ENCODE results near the gene RNF213.

RNF213 gene

DNA sequence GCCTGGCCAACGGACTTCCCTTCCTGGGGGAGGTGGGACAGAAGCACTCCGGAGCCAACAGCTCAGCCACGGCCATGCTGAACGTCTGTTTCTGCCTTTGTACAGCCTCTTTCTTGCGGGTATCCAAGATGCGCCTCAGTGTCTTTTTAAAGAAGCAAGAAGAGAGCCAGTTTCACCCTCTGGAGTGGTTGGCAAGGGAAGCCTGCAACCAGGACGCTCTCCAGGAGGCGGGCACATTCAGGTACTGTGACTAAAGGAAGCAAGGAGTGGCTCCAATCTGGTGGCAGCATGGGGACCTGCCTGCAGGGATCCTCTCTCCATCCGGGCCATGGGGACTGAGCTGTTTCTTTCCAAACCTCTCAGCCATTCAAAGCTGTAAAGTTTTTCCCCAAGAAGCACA, 93.7 kb downstream of the RNF213 start:
- DNase-seq, result no peak

DNA sequence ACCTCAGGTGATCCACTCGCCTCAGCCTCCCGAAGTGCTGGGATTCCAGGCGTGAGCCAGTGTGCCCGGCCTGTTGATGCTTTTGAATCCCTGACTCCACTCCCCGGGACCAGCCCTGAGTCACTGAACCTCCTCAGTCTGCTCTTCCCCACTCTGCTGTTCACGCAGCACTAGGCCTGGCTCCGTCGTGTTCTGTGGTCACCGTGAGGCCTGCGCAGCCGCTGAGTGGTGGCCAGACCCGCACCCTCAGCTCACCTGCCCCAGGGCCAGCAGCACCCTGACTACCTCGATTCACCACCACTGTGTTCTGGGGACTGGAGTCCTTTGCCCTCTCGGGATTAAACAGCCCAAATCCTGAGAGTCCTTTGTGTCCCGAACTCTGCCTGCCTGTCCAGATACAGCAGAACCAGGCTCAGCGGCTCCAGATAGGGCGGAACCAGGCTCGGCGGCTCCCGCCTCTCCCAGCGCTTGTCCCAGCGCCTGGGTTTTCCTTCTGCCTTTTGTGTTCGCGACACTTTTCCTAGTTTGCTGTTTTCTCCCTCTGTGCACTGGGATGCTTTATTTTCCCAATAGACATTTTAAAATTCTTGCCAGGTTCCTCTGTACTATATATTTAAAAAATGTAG, 95.7 kb downstream of the RNF213 start:
- DNase-seq, result no peak

DNA sequence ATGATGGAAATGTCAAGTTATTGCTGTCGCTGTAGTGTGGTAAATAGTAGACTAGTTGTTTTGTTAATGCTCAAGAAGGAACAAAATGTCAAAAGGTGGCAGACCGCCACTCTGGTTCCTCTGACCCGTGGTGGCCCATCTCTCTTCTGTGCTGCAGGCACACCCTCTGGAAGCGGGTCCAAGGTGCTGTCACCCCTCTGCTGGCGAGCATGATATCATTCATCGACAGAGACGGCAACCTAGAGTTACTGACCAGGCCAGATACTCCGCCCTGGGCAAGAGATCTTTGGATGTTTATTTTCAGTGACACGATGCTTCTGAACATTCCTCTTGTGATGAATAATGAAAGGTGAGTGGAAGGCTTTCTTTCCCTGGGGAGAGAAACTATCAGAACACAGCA, 97.5 kb downstream of the RNF213 start:
- no peak for DNase-seq

DNA sequence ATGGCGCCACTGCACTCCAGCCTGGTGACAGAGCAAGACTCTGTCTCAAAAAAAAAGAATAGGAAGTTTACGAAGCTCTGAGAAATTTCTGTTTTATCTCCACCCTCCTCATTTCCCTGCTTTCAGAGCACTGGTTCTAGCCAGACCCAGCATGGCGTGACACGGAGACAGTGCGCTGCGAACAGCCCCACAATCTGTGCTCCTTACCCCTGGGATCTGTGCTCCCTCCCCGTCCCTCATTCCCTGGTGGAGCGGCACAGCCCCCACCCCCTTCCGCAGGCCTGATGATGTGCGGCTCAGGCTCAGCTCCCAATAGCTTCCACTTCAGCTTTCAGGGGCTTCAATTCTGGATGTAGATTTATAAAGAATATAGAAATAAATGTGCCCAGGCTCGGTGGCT, 98.2 kb downstream of the RNF213 start:
- no peak for DNase-seq

DNA sequence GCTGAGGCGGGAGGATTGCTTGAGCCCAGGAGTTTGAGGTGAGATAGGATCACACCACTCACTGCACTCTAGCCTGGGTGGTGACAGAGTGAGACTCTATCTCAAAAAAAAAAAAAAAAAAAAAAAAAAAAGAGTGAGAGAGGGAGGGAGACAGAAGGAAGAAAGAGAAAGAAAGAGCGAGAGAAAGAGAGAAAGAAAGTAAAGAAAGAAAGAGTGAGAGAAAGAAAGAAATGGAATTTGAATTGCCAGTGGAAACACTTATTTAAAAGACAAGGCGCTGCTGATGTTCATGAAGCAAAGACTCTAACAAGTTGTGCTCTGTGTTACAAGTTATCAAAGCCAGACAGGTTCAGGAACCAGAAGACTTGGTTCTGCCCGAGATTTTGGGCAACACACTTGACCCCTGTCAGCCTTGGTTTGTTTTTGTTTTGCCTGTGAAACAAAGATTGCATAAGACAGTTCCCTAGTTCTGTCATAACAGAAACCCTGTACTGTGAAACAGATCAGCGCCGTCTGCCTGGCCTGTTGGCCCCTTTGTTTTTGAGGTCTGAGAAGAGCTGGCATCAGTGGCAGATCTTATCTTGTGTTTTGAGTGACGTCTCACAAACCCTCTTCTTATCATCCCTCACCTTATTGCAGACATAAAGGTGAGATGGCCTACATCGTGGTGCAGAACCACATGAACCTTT, 98.9 kb downstream of the RNF213 start:
- no peak for DNase-seq

DNA sequence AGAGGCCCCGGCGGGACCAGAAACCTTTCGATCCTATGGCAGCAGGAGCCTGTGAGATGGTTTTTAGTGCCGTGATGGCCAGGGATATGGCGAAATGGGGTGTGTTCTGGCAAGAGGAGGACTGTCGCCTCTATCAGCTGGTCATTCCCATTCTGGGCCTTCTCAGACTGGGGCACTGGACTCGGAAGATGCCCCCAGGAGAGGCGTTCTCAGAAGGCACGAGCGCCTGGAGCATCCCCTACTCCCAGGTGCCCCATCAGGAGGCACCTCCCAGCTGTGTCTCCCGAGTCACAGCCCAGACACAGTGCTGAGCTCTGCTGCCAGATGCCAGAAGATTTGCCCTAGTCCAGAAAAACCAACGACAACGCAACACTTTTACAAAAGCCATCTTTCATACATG, 99.7 kb downstream of the RNF213 start:
- no peak for DNase-seq

DNA sequence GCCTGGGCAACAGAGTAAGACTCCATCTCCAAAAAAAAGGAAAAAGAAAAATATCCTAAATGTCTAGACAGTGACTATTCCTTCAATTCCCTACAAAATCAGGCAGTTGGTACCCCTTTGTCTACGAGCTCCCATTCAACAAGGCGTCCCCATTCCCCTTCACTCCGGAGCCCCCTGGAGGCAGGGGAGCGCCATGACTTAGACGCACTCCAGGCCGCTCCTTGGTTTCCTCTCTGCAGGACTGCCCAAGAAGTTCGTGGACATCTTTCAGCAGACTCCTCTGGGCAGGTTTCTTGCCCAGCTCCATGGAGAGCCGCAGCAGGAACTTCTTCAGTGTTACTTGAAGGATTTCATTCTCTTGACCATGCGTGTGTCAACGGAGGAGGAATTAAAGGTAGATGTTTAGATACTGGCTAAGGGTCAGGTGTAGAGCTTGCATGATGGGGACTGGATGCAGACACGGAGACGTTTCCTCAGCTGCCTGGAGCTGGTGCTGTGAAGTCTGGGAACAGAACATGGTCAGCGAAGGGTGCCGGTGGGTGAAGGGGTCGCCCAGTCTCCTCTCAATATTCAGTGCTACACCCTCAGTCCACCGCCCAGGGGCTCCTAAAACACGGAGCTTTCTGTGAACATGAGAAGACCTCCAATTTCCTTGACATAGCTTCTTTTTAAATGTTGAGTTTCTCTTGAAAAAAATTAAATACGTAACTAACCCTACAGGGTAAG, 101.0 kb downstream of the RNF213 start:
- no peak for DNase-seq

DNA sequence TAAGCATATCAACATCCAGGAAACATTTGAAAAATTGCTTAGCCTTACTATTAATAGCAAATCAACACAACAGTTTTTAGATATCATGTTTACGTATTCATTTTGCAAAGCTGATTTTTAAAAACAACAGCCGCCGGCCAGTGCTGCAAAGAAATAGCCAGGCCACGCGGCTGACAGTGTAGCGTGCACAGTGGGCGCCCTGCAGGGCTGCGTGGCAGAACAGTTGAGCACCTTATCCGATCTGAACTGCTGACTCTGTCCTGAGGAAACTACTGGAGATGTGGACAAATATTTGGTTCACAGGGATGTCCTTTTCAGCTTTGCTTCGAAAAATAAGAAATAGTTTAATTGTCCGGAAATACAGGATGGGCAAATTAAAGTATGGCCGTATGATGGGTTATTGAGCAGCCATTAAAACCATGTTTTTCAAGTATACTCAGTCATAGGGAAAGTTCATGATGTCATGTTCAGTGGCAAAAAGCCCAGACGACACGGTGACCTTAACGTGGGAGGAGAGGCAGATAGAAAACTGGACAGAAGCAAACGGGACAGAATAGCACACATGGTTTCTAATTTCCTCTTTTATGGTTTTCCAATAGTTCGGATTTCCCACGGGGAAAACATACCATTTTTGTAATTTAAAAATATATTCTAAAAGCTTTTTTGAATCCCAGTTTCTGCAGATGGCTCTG, 101.9 kb downstream of the RNF213 start:
- DNase-seq, result no peak

DNA sequence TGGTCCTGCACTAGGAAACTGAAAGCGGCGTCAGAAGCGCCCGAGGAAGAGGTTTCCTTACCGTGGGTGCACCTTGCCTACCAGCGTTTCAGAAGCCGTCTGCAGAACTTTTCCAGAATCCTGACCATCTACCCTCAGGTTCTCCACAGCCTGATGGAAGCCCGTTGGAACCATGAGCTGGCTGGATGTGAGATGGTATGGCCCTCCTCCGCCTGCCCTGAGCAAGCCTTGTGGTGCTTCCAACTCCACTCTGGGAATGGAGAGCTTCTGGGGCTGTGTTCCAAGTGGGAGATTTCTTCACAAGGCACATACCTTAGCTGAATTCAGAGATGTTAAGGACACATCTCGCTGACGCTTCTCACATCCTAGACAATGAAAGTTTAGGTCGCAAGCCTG, 102.5 kb downstream of the RNF213 start:
- DNase-seq, result no peak

DNA sequence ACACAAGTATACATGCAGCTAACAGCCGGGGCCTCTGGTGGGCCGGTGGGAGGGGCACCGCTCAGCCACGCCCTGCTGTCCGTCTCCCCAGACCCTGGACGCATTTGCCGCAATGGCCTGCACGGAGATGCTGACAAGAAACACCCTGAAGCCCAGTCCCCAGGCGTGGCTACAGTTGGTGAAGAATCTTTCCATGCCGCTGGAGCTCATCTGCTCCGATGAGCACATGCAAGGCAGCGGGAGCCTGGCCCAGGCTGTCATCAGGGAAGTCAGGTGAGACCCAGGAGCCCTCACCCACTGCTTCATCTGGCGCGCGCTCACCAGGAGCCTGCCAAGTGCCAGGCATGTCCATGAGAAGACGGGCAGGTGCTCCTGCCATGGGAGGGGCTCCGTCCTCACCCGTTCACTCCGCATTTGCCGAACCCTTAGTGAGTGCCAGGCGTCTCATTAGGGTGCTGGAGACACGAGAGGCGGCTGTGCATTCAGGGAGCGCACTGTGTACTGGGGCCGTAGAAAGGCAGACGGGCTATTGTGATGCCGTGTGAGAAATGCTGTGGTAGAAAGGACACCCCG, 103.0 kb downstream of the RNF213 start:
- DNase-seq, result no peak

DNA sequence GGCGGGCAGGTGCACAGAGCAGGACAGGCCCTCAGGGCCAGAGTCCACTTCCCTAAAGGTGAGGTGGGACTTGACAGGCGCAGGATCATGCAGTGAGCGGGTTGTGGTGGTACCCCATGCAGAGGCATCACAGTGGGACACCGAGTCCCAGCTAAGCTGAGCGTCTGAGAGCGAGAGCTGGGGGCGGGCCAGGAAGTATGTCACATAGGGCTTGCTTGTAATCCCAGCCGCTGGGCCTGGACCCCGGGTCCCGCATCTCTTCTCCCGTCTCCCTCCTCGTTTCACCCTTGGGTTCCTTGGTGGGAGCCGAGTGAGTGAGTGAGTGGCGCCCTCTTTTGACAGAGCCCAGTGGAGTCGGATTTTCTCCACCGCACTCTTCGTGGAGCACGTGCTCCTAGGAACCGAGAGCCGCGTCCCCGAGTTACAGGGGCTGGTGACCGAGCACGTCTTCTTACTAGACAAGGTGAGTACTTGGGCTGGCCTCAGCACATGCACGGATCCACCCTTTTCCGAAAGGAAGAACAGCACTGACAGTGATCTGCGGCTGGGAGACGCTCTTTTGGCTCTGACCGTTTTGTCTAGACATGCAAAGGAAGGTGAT, 103.5 kb downstream of the RNF213 start:
- no peak for DNase-seq

DNA sequence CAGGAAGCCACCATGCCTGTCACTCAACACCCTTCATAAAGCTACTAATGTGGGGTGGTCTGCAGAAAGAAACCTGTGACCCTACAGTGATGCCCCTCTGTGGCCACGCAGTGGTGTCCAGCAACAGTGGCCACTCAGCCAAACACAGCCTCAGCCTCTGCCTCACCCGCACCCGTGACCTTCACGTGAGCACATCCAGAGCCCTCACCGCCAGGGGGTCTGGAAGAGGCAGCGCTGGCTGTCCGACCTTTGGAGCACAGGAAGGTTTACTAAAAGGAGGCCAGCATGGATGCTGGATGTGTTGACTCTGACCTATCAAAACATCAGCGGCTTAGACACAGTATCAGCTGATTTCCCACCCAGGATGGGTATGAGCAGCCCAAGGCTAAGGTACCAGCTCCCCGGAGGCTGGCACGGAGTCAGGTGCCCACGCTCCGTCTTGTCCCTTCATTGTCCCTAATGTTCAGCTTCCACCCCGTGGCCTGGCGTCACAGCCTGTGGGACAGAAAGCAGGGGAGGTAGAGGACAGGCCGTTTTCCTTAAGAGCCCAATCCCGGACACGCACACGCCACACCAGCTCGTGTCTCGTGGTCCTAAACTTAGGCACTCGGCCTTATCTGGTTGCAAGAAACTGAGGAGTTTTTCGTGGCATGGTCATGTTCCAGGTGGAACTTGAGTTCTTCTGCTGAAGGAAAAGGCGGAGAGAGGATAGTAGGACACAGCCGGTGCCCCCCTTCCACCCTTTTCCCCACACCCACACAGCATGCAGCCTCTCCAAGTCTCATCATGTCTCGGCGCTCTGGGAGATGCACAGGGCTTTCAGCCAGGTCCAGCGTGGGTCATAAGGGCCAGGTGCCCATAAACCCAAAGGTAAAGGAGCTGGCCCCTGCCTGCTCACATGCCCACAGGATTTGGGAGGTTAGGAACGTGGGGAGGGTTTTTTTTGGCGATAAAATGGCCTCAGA, 104.6 kb downstream of the RNF213 start:
- DNase-seq, result no peak

DNA sequence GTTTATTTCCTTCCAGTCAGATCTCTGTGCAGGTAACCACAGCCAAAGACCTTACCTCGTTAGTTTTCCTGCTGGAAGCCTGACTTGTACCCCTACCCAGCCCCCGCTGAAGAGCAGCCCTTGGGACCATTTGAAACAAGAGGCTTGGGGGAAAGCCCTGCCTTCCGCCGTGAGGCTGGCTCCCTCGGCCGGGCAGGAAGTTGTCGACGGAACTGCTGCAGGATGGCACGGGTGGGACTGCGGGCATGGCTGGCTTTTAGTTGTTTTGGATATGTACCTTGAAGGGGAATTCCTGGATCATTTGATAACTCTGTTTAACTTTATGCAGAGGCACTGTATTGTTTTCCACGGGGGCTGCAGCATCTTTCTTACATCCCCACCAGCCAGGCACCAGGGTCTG, 105.3 kb downstream of the RNF213 start:
- DNase-seq, result no peak

DNA sequence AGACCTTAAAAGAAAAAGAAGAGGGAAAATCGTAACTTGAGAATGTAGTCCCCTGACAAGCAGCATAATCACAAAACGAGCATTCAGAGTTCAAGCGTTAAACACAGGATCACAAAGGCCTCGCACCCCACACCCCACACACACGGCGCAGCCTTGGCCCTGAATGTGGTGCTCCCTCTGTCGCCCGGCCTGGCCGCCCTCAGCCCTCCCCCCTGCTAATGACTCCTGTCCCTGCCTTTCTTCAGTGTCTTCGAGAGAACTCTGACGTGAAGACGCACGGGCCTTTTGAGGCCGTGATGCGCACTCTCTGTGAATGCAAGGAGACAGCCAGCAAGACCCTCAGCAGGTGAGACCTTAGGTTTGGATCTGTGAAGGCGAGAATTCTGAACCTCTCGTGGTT, 106.9 kb downstream of the RNF213 start:
- no peak for DNase-seq

DNA sequence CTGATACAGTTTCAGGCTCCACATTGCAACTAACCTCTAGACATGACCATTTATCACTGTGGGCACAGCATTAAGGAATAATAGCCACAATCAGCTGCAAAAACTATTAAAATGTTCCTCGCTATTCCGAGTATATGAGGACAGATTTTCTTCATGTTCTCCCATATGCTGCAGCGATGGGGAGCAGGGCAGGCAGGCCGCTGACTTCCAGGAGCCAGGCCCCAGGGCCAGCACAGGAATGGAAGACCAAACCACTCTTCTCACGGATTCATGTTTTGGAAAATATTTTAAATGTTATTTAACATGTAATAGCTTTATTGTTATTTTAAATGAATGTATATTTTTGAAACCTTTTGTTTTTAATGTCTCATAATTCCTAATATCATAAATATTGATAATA, 110.5 kb downstream of the RNF213 start:
- no peak for DNase-seq

DNA sequence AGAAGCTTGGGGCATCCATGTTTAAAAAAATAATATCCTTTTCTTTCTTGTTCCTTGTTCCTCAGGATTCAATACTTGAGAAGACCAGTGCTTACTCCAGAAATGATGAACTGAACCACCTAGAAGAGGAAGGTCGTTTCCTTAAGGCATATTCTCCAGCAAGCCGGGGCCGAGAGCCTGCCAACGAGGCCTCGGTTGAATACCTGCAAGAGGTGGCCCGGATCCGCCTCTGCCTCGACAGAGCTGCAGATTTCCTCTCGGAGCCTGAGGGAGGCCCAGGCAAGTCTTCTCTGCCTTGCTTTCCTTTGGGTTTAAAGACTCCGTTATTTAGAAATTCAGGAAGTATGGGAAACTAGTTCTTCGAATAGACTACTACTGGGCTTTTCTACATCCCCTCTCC, 111.8 kb downstream of the RNF213 start:
- no peak for DNase-seq

DNA sequence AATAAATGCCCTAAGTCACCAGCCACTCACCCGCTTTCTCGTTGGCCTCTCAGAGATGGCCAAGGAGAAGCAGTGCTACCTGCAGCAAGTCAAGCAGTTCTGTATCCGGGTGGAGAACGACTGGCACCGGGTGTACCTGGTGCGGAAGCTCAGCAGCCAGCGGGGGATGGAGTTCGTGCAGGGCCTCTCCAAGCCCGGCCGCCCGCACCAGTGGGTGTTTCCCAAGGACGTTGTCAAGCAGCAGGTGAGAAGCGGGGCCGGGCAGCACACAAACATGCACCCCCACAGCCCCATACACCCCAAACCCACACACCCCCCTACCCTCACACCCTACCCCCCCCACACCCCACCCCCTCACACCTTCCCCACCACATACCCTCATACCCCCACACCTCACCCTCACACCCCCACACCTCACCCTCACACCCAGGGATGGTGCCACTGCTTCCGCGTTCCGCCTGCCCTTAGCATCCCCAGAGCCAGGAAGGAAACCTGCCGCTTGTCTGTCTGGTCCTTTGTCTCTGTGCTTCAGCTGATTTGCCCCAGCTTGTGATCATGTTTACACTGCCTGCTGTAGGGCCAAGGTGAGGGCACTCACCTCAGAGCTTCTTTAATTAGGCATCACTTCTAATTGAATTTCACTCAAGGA, 112.4 kb downstream of the RNF213 start:
- DNase-seq, result no peak

DNA sequence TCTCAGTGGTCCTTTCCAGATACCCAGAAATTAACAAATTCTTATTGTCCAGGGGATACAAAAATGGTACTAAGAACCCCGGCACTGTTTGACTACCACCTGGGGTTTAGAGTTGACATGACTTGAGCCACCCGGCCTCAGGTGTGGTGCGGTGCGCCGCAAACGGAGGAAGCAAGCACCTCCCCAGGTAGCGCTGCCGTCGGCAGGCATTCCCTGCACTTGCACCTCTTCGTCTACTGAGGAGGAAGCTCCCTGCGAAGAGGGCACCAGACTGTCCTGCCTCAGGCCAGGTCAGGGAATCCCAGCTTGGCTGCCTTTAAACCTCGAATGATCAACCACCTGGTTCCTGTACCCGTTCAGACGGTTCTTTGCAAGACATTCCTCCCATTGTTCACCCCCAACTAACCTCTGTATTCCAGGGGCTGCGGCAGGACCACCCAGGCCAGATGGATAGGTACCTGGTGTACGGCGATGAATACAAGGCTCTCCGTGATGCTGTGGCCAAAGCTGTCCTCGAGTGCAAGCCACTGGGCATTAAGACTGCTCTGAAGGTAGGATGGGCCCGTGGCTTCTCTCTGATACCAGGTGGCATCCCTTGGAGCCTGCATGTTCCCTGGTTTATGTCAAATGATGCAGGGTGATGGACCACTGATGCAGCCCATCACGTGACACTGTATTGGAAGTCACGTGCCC, 113.5 kb downstream of the RNF213 start:
- no peak for DNase-seq

DNA sequence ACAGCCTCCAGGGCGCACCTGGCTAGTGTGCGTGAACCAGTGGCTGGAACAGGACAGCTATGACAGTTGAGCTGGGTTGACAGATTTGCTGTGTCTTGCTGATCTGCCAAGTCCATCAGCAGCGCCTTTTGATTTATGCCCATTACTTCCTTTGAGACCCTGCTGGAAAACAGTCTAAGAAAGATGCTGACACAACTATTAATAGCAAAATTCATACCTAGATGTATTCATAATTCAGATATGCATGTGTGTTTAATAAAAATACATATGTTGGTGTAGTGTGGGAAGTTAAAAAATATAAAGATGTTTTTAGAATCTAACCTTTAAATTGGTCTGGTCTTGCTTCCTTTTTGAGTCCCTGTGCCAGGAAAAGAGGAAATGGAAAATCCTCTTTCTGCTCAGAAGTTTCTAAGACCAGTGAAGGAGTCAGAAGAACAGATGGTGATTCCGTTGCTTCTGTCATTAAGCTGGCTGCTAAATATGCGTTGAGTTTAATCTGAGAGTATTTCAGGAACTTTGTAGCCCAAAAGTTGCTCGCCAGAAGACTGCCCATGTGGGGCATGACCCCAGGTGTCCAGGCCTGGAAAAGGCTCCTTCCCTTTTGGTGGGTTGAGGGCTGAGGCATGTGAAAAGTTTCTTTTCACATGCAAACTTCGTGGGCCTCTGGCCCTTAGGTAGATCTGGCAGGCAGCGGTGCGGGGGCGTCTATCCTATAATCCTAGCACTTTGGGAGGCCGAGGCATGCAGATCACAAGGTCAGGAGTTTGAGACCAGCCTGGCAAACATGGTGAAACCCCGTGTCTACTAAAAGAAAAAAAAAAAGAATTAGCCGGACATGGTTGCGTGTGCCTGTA, 114.3 kb downstream of the RNF213 start:
- no peak for DNase-seq

DNA sequence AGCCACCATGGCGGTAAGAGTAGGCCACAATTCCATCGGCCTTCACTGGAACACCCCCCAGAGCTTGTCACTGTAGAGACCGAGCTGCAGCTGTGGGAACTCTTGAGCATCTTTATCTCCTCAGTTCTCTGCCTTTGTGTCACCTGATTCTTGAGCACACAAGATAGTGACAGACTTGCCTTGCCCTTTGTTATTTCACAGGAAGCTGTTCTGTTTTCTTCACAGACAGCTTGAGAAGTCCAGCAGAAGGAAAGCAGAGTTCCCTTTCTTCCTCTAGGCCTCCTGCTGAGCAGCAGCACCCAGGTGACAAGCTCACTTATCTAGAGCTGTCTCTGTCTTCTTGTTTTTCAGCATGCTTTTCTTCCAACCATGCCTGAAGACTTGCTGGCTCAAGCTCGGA, 115.9 kb downstream of the RNF213 start:
- no peak for DNase-seq

All from NCI-H2171 (cell line).